KOPT-K1 (cell line): ENCODE measurements around the gene DDX18.
"Not testable (repeated sequence)": the region's sequence is repeated elsewhere in the genome, so short reads cannot be mapped to it uniquely, and the experiment has no call there.

ENCODE experiments used
- H3K27ac ChIP-seq: fragments of 200-600 bp; sonication (generic); 2 replicates; pipeline ENCODE4 v1.5.1; 2016; ENCODE audit warnings: antibody characterized with exemption, mild to moderate bottlenecking, low read depth, low read length; ENCODE audit not compliant: poor library complexity, severe bottlenecking
- H3K36me3 ChIP-seq: fragments of 200-600 bp; sonication (generic); 2 replicates; pipeline ENCODE4 v1.5.1; 2017; ENCODE audit warnings: antibody characterized with exemption, mild to moderate bottlenecking, low read length, moderate library complexity; ENCODE audit not compliant: insufficient read depth
- H3K9me3 ChIP-seq: fragments of 200-600 bp; sonication (generic); 2 replicates; pipeline ENCODE4 v1.5.1; 2017; ENCODE audit warnings: antibody characterized with exemption, low read length, mild to moderate bottlenecking; ENCODE audit not compliant: insufficient read depth, poor library complexity, severe bottlenecking

The DDX18 gene

GRCh38 chr2:117814417-117815264 is at the start of gene DDX18:
TSS of gene DDX18 (plus strand) at chr2:117814691. CDS start at chr2:117814778, 87 bp downstream.
- H3K36me3 ChIP-seq = peaks cover 38% of the 10 kb centered on the region
- peak within 1 kb of the TSS; percentile 71 for H3K27ac ChIP-seq
- H3K9me3 ChIP-seq = no peaks in the 10 kb centered on the region

- H3K36me3 ChIP-seq = no peaks in the 10 kb centered on the region
- H3K9me3 ChIP-seq = no peaks in the 10 kb centered on the region
- H3K27ac ChIP-seq = no peak overlapping the region
These were observed 43.8 kb upstream of the DDX18 start for GRCh38 chr2:117770730-117771129.

GRCh38 chr2:117771969-117772630 is 42.4 kb upstream of the DDX18 start:
- H3K27ac ChIP-seq = no peak overlapping the region
- H3K36me3 ChIP-seq = no peaks in the 10 kb centered on the region
- no peaks in the 10 kb centered on the region for H3K9me3 ChIP-seq

- no peak overlapping the region for H3K27ac ChIP-seq
- no peaks in the 10 kb centered on the region for H3K36me3 ChIP-seq
- H3K9me3 ChIP-seq = no peaks in the 10 kb centered on the region
These were observed 39.8 kb upstream of the DDX18 start for GRCh38 chr2:117774716-117775115.

GRCh38 chr2:117775703-117776219 is 38.7 kb upstream of the DDX18 start:
- H3K27ac ChIP-seq = no peak overlapping the region
- H3K36me3 ChIP-seq = no peaks in the 10 kb centered on the region
- H3K9me3 ChIP-seq = no peaks in the 10 kb centered on the region

- Histone ChIP-seq H3K36me3 (no peaks in the 10 kb centered on the region), H3K27ac (no peak overlapping the region), H3K9me3 (no peaks in the 10 kb centered on the region)
These were observed 37.6 kb upstream of the DDX18 start for GRCh38 chr2:117776888-117777287.

- Histone ChIP-seq H3K9me3 (no peaks in the 10 kb centered on the region), H3K36me3 (no peaks in the 10 kb centered on the region), H3K27ac (no peak overlapping the region)
These were observed 28.8 kb upstream of the DDX18 start for GRCh38 chr2:117785740-117786139.

GRCh38 chr2:117786520-117786919 is 28.0 kb upstream of the DDX18 start:
- H3K27ac ChIP-seq = no peak overlapping the region
- no peaks in the 10 kb centered on the region for H3K9me3 ChIP-seq
- no peaks in the 10 kb centered on the region for H3K36me3 ChIP-seq

GRCh38 chr2:117789505-117789904 is 25.0 kb upstream of the DDX18 start:
- Histone ChIP-seq H3K27ac (no peak overlapping the region), H3K36me3 (no peaks in the 10 kb centered on the region), H3K9me3 (no peaks in the 10 kb centered on the region)

- Histone ChIP-seq H3K36me3 (no peaks in the 10 kb centered on the region), H3K9me3 (no peaks in the 10 kb centered on the region), H3K27ac (no peak overlapping the region)
These were observed 19.8 kb upstream of the DDX18 start for GRCh38 chr2:117794668-117795067.

GRCh38 chr2:117801826-117802225 is 12.7 kb upstream of the DDX18 start:
- no peaks in the 10 kb centered on the region for H3K36me3 ChIP-seq
- H3K9me3 ChIP-seq = no peaks in the 10 kb centered on the region
- no peak overlapping the region for H3K27ac ChIP-seq

GRCh38 chr2:117803644-117804325 is 10.7 kb upstream of the DDX18 start:
- H3K27ac ChIP-seq, H3K9me3 ChIP-seq, H3K36me3 ChIP-seq: not testable (repeated sequence)

GRCh38 chr2:117812443-117812842 is 2.0 kb upstream of the DDX18 start:
- H3K27ac ChIP-seq = no peak overlapping the region

GRCh38 chr2:117815946-117816345 is 1.5 kb downstream of the DDX18 start:
- no peaks in the 10 kb centered on the region for H3K9me3 ChIP-seq
- peaks cover 51% of the 10 kb centered on the region for H3K36me3 ChIP-seq
- H3K27ac ChIP-seq = no peak overlapping the region

More at GRCh38 chr2:117812443-117812842, 2.0 kb upstream of the DDX18 start:
- Histone ChIP-seq H3K36me3 (peaks cover 16% of the 10 kb centered on the region), H3K9me3 (no peaks in the 10 kb centered on the region)

- Histone ChIP-seq H3K36me3 (peaks cover 81% of the 10 kb centered on the region), H3K9me3 (no peaks in the 10 kb centered on the region), H3K27ac (no peak overlapping the region)
These were observed 4.4 kb downstream of the DDX18 start for GRCh38 chr2:117818921-117819320.
